ENCODE measurements around the gene GPR156.
A peak's percentile ranks its signal among the peaks of the same experiment; 100 is the strongest.
"Not testable (repeated sequence)": the region's sequence is repeated elsewhere in the genome, so short reads cannot be mapped to it uniquely, and the experiment has no call there.

GPR156 gene

DNA sequence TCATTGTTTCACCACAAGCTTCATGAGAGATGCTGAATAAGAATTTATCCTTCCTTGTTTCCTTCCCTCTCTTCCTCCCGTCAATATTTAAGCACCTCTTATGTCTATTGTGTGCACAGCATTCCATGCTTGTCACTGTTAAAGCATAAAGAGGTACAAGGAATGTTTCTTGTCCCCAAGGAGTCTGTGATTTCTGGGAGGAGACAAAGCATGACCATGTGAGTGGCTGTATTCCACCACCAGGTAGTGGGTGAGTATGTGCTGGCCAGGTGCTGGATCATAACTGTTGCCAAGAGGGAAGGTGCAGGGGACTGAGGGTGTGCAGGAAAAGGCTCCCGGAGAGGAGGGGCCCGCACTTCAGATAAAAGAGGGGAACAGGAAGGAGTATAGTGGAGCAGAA is 127.9 kb downstream of the GPR156 start:
- DNase-seq, result no peak

DNA sequence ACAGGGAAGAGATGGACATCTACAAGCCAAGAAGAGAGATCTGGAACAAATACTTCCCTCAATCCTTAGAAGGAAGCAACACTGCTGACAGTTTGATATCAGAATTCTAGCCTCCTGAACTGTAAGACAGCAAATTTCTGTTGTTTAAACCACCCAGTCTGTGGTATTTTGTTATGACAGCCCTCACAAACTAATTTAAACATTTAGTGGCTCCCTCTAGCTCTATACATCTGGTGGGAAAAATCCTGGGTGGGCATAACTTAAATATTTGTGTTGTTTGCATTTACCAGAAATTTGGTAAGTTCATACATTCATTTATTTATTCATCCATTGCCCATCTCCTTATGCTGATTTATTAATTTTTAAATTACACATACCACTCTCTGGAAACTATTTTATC is 128.3 kb downstream of the GPR156 start:
- DNase-seq, result no peak

DNA sequence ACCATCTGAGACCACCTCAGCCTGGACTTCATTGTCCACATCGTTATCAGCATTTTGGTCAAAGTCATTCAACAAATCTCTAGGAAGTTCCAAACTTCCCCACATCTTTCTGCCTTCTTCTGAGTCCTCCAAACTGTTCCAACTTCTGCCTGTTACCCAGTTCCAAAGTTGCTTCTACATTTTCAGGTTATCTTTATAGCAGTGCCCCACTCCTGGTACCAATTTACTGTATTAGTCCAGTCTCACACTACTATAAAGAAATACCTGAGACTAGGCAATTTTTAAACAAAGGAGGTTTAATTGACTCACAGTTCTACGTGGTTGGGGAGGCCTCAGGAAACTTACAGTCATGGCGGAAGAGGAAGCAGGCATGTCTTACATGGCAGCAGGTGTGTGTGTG is 129.3 kb downstream of the GPR156 start:
- not testable (repeated sequence) for DNase-seq

DNA sequence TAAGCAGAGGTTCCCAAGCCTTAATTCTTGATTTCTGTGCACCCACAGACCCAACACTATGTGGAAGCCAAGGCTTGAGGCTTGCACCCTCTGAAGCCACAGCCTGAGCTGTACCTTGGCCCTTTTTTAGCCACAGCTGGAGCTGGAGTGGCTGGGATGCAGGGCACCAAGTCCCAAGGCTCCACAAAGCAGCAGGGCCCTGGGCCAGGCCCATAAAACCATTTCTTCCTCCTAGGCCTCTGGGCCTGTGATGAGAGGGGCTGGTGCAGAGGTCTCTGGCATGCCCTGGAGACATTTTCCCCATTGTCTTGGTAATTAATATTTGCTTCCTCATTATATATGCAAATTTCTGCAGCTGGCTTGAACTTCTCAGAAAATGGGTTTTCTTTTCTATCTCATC is 129.9 kb downstream of the GPR156 start:
- DNase-seq, result no peak

DNA sequence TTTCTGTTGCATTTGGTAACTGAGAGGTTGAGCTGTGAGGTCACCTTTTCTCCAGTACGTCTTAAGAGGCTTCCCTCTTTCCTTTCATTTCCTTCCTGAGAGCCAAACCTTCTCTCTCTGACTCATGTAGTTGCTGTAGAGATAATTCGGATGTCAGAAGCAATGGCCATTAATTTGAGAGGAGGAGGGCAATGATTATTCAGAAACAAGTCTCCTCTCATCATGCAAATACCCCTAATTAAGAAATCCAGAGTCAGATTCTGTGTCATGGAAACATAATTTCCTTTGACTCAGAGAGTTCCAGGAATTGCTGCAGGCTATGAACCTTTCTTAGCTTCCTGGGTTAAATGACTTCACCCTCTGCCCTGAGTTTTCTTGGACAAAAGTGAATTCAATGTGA is 131.7 kb downstream of the GPR156 start:
- no peak for DNase-seq

DNA sequence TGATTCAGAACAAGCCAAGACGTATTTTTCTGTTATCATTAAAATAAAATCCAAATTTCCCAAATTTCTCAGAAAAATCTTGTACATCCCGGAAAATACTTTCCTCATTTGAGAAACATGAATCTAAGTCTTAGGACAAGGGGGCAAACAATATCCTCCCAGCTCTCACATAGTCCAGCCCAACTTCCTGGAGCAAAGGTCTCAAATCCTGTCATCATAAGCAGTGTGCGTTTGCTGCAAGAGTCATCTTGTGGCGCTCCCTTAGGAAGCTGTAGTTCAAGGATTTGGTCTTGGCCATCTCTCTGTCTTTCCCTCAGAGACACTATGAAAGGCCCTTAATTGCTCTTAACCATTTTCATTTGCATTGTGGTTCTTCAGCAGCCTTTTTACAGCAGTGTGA is 133.2 kb downstream of the GPR156 start:
- no peak for DNase-seq

DNA sequence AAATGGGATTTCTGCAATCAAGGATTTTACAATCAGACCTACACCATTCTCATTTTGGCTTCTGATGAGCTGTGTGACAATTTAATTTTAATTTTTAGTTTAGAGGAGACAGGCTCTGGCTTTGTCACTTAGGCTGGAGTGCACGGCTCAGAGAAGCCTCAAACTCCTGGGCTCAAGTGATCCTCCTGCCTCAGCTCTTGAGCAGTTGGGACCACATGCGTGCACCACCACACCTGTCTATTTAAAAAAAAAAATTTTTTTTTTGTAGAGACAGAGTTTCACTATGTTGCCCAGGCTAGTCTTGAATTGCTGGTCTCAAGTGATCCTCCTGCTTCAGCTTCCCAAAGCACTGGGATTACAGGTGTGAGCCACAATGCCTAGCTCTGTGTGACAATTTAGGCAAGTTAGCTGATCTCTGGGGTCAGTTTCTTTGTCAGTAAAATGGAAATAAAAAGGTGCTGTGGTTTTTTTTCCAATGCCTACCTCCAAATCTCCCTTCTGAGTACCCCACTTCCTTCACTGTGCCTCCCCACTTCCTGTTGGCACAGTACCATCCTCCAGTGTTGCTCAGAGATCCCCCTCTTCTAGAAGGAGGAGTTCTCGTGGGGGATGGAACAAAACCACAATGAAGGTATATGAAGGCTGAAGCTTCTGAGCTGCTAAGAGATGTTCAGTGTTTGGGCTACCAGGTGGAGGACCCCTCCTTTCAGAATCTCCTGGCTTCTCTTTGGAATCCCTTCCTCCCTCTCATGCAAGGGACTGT is 136.7 kb downstream of the GPR156 start:
- DNase-seq, result peak; percentile 22

DNA sequence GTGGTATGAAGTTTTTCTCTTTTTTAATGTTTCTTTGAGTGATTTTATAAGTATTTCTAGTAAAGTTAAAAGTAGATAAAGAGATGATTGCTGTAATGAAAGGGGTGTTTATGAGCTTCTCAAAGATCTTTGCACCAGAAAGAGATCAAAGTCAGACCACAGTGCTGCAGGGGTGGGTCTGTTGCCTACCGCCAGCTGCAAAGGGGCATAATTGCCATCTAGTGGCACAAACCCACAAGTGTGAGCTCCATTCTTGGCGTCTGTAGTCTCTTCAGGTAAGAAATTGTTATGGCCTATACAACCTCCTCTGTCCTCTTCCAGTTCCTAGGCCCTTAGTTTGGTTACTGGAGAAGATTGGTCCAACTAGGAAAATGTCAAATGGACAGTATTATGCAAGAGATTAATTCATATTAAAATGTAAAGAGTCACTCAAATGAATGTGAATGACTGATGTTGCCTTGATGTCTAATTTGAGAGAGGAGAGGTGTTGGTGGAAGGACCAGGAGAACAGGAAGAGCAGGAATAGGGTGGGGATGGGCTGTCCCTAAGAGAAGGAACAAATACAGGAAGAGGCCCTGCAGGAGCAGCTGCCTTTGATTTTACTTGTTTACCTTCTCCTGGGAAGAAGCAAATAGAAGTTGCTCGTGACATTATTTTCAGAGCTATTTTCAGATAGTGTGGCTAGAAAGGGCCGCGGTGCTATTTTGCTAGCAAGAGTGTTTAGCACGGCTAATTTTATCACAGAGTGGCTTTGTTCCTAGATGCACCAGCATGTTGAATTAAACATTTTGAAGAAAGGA is 137.8 kb downstream of the GPR156 start:
- peak; percentile 63 for DNase-seq

DNA sequence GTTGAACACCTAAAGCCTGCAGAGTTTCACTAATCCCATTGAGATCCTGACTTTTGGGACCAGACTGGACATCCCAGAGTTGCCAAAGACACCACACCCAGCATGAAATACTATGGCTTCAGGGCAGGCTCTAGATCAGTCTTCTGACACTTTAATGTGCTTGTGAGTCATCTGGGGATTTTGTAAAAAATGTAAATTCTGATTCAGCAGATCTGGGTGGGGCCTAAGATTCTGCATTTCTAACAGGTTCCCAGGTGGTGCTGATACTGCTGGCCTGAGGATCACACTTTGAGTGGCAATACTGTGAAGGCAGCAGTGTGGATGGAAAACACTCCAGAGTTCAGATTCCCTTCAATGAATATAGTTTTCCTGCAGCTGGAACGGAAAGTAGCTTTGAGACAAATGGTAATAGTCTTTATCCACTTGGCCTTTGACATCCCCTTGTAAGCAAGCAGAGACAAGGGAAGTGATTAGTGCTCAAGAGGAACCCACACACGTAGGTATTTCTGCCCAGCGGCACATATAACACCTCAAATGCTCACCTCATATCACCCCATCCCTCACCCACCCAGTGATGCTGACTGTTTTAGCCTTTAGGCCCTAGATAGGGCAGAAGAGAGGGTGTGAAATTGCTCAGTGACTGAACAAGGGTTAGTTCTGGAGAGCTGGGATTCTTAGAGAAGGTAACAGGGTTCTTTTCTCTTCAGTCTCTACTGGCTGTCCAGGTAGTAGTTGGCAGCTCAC is 139.3 kb downstream of the GPR156 start:
- no peak for DNase-seq

DNA sequence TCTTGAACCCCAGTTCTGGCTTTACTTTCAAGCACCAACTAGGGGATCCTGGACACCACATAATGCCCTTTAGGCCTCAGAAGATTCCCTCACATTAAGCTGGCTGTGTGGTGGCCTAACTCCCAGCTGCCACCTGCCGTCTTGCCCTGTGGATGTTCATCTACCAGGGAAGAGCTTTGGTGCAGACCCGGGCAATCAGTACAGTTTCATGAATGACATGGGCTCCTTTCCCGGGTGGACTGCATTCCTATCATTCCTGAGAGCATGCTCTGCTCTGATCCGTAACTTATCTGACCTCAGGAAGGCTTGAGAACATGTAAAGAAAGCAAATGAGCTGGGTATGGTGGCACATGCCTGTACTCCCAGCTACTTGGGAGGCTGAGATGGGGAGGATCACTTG is 140.8 kb downstream of the GPR156 start:
- no peak for DNase-seq

DNA sequence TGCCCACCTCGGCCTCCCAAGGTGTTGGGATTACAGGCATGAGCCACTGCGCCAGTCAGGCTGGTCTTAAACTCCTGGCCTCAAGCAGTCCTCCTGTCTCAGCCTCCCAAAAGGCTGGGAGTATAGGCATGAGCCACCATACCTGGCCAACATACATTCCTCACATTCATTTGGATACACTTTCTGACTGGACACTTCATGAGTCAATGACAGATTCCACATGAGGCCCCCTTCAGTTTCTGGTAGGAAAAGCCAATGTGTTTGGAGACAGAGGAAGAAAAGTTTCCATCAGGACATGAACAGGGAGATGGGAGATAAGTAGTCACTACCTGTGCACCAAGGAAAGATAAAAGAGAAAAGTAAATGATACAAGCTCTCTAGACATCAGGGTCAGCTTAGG is 141.3 kb downstream of the GPR156 start:
- no peak for DNase-seq

DNA sequence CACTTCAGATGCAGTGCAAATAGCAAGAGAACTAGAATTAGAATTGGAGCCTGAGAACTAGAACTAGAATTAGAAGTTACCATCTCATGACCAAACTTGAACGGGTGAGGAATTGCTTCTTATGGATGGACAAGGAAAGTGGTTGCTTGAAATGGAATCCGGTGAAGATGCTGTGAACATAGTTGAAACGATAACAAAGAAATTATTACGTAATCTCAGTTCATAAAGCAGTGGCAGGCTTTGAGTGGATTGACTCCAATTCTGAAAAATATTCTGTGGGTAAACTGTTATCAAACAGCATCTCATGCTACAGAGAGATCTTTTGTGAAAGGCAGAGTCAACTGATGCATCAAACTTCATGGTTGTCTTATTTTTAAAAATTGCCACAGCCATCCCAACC is 142.8 kb downstream of the GPR156 start:
- DNase-seq, result no peak

DNA sequence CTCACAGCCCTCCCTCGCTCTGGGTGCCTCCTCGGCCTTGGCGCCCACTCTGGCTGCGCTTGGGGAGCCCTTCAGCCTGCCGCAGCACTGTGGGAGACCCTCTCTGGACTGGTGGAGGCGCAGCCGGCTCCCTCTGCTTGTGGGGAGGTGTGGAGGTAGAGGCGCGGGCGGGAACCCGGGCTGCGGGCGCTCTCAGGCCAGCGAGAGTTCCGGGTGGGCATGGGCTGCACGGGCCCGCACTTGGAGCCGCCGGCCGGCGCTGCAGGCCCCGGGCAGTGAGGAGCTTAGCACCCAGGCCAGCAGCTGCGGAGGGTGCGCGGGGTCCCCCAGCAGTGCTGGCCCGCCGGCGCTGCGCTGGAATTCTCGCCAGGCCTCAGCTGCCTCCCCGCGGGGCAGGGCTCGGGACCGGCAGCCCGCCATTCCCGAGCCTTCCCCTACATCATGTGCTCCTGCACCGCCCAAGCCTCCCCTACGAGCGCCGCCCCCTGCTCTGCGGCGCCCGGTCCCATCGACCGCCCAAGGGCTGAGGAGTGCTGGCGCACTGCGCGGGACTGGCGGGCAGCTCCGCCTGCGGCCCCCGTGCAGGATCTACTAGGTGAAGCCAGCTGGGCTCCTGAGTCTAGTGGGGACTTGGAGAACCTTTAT is 144.8 kb downstream of the GPR156 start:
- no peak for DNase-seq

DNA sequence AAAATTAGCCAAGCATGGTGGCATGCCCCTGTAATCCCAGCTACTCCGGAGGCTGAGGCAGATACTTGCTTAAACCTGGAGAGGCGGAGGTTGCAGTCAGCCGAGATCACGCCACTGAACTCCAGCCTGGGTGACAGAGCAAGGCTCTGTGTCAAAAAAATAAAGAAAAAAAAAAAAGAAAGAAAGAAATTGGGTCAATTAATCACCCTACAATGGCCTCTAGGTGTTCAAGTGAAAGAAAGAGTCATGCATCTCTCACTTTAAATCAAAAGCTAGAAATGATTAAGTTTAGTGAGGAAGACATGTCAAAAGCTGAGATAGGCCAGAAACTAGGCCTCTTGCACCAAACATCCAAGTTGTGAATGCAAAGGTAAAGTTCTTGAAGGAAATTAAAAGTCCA is 145.9 kb downstream of the GPR156 start:
- DNase-seq, result no peak

DNA sequence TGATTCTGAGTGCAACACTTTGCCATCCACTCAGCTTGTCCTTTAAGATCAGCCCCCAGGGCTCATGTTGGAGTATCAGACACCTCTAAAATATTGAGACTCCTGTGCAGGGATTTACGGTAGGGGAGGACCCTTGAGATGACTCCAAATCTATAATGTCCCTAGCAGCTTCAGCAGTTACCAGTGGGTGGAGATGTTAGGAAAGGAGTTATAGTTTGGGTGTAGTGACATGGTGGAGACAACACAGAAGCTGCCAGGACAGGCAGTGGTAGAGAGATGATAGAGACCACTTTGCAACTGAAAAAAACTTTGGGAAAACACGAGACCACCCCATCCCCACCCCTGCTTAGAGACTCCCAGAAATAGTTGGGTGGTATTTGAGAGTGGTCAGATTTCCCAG is 147.5 kb downstream of the GPR156 start:
- DNase-seq, result no peak

DNA sequence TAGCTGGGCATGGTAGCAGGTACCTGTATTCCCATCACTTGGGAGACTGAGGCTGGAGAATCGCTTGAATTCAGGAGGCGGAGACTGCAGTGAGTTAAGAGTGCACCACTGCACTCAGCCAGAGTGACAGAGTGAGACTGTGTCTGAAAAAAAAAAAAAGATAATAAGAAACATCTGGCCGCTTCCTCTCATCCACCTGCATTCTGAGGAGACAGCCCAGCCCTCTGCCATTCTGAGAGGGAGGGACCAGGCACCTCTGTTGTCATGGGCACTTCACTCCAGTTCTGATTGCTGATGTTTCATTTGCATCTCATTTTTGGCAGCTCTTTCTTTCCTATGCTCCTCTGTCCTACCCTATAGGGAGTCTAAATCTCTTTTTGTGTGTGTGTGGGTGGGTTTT is 154.4 kb downstream of the GPR156 start:
- DNase-seq, result no peak

DNA sequence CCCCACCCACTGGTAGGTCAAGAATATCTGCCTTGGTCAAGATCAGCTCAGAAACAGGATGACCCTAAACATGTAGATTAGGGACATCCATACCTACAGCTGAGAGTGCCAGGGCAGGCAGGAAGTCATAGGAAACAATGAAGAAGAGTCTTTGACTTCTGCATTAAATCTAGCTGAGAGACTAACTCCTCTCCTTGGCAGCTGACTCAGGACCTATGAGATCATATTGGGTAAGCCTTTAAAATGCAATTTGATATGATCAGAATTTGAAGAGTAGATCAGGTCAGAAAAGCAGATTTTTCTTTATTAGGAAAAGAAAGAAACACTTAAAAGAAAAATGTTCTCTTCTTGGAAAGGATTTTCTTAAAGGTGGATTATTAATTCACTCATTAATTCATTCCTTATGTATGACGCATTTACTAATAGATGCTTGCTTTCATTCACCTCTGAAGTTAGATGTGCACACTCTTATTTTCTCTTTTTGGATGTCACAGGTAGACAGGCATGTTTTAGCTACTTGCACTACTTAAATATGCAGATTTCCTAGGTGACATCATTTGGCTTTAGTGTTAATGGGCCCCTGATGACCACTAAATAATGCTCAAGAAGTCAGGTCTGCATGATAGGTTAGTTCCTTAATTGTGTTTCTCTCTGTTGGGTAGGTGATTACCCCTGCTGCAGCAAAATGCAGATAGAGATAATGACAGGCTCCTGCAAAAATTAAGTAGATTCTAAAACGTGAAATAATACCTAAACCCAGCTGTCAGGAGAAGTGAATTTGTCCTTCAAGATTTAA is 155.1 kb downstream of the GPR156 start:
- DNase-seq, result no peak

DNA sequence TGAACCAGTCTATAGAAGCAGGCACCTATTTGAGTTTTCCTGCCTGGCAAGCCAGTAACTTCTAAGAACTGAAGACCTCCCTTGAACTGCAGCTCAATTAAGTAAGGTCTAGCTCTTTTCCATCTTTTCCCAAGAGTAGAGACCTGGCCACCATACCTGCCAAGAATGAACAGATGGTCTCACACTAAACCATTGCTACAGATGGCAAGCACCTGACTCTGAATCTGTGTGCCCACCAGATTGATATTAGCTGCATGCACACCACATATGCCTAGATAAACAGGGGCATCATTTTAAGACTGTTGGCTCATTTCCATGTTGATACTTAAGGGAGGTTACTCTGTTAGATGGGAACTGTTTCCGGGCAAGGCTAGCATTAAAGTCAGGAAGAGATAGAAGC is 156.0 kb downstream of the GPR156 start:
- DNase-seq, result no peak

DNA sequence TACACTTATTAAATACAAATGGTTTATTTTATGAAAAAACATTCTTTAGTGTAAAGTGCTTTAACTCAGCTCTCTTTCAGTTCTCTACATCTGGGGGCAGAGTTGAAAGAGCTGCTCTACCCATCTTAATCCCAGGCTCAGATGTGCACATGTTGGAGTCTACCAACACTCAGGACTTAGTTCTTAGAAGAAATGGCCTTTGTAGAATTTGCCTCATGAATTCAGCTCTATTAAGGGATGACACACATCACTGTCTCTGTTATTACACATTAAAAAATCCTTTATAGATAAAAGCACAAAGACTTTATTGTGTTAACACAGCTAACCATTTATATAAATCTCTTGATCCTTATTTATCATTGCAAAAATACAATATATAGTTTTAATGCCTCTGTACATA is 159.0 kb downstream of the GPR156 start:
- no peak for DNase-seq

DNA sequence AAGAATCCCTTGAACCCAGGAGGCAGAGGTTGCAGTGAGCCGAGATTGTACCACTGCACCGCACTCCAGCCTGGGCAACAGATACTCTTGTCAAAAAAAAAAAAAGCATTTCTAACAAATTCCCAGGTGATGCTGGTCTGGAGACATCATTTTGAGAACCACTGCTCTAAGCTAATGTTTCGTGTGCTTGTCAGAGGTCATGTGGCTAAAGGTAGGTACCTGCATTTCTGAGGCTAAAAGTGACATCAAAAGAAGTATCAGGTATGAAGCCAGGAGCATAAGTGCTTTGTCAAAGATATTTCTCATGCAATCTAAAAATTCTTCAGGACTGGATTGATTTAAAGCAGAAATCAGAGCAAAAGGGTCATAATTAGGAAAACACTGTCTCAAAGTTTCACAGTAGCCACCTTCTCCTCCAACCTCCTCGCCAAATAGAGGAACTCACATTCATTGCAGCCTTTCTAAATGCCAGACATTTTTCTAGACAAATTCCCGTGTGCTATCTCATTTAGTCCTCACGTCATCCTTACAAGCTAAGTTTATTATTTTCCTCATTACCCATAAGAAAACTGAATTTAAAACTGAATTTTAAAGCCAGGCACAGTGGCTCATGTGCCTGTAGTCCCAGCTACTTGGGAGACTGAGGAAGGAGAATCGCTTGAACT is 165.0 kb downstream of the GPR156 start:
- DNase-seq, result no peak

Data from hematopoietic multipotent progenitor cell treated with erythropoietin and hydrocortisone succinate and interleukin-3 and kit ligand, for 4 days (in vitro differentiated cells).